IMR-90 (cell line): Measurements from ENCODE around the gene MACROD1. TPM values are rescaled to one million over a fixed set of nuclear protein-coding genes. Genes with fewer than 3 reads are reported as not detected.

Experiments
- ATAC-seq: fragments of 200-7000 bp; cut with Tn5 transposase; 2 replicates; pipeline ENCODE4 v1.9.1; 2020; ENCODE audit warnings: low read depth, mild to moderate bottlenecking, moderate library complexity
- BruUV-seq: library from RNA; stranded (reverse); fragments of 400-500 nt; replicated peaks from 2 replicates; lab custom pipeline; 2021; lab: Mats Ljungman, UMichigan
- CTCF ChIA-PET: fragments of 300-600 bp; formaldehyde crosslinking; extraction: SDS; loops from one replicate; lab custom pipeline; 2021; ENCODE audit warnings: antibody characterized with exemption; lab: Yijun Ruan, JAX
- POLR2A ChIA-PET: fragments of 300-600 bp; sonication (Branson Sonifier 250); formaldehyde crosslinking; loops from one replicate; lab custom pipeline; 2022; ENCODE audit warnings: antibody characterized with exemption; ENCODE audit not compliant: unreplicated experiment; lab: Charles Lee
- DNase-seq: peaks from one replicate; pipeline ENCODE4 v3.0.0; 2013
- H2AFZ ChIP-seq: replicated peaks from 2 replicates; pipeline ENCODE3; 2013; ENCODE audit warnings: low read length, mild to moderate bottlenecking; ENCODE audit not compliant: poor library complexity
- H2AK5ac ChIP-seq: 2 replicates; pipeline ENCODE4 v1.6.1; 2013; ENCODE audit warnings: low read depth, low read length, inconsistent platforms
- H2AK9ac ChIP-seq: replicated peaks from 2 replicates; pipeline ENCODE3; 2013; ENCODE audit warnings: mild to moderate bottlenecking, low read depth, low read length, moderate library complexity; ENCODE audit not compliant: poor library complexity
- H2BK120ac ChIP-seq: 2 replicates; pipeline ENCODE4 v1.6.1; 2013; ENCODE audit warnings: low read depth, low read length, inconsistent platforms
- H2BK15ac ChIP-seq: 3 replicates; pipeline ENCODE4 v1.6.1; 2013; ENCODE audit warnings: low read depth, low read length, inconsistent platforms
- H2BK20ac ChIP-seq: 2 replicates; pipeline ENCODE4 v1.6.1; 2013; ENCODE audit warnings: low read depth, mild to moderate bottlenecking, inconsistent platforms, low read length, moderate library complexity
- H2BK5ac ChIP-seq: 2 replicates; pipeline ENCODE4 v1.6.1; 2013; ENCODE audit warnings: mild to moderate bottlenecking, low read depth, low read length, inconsistent platforms; ENCODE audit not compliant: poor library complexity, severe bottlenecking
- H3K14ac ChIP-seq: replicated peaks from 2 replicates; pipeline ENCODE4 v1.6.1; 2013; ENCODE audit warnings: low read depth, low read length, inconsistent platforms
- H3K18ac ChIP-seq: 2 replicates; pipeline ENCODE4 v1.6.1; 2013; ENCODE audit warnings: low read depth, low read length, control low read depth
- H3K23ac ChIP-seq: 2 replicates; pipeline ENCODE4 v1.6.1; 2013; ENCODE audit warnings: low read depth, low read length, inconsistent platforms
- H3K27ac ChIP-seq: 2 replicates; pipeline ENCODE4 v1.5.1; 2013; ENCODE audit warnings: mild to moderate bottlenecking, control low read depth, low read length; ENCODE audit not compliant: insufficient read depth
- H3K27me3 ChIP-seq: 2 replicates; pipeline ENCODE4 v1.6.1; 2013; ENCODE audit warnings: low read length; ENCODE audit not compliant: control insufficient read depth, insufficient read depth
- H3K36me3 ChIP-seq: 2 replicates; pipeline ENCODE4 v1.6.1; 2013; ENCODE audit warnings: low read length, mixed read lengths; ENCODE audit not compliant: control insufficient read depth, insufficient read depth
- H3K4ac ChIP-seq: 2 replicates; pipeline ENCODE4 v1.6.1; 2013; ENCODE audit warnings: low read depth, low read length, inconsistent platforms
- H3K4me1 ChIP-seq: 2 replicates; pipeline ENCODE4 v1.6.1; 2013; ENCODE audit warnings: low read length, mixed read lengths; ENCODE audit not compliant: control insufficient read depth, insufficient read depth
- H3K4me2 ChIP-seq: 2 replicates; pipeline ENCODE4 v1.6.1; 2013; ENCODE audit warnings: low read depth, mild to moderate bottlenecking, control low read depth, low read length, moderate library complexity
- H3K4me3 ChIP-seq: 2 replicates; pipeline ENCODE4 v1.5.1; 2013; ENCODE audit warnings: low read depth, mild to moderate bottlenecking, control low read depth, low read length, moderate library complexity; ENCODE audit not compliant: insufficient read depth
- H3K56ac ChIP-seq: 2 replicates; pipeline ENCODE4 v1.6.1; 2013; ENCODE audit warnings: low read length, inconsistent platforms; ENCODE audit not compliant: insufficient read depth; ENCODE audit errors: extremely low read depth
- H3K79me1 ChIP-seq, 2 experiments: 2 replicates each; pipeline ENCODE4 v1.6.1; 2013; ENCODE audit warnings: low read length in 2 of 2, inconsistent platforms in 1 of 2, low read depth in 1 of 2
- H3K9ac ChIP-seq: 2 replicates; pipeline ENCODE4 v1.6.1; 2013; ENCODE audit warnings: low read depth, low read length, control low read depth
- H3K9me1 ChIP-seq: 2 replicates; pipeline ENCODE4 v1.6.1; 2013; ENCODE audit warnings: low read length, inconsistent platforms; ENCODE audit not compliant: insufficient read depth
- H3K9me3 ChIP-seq: 2 replicates; pipeline ENCODE4 v1.6.1; 2013; ENCODE audit warnings: low read length; ENCODE audit not compliant: control insufficient read depth, insufficient read depth
- H4K20me1 ChIP-seq: 2 replicates; pipeline ENCODE4 v1.6.1; 2013; ENCODE audit warnings: low read length, inconsistent platforms; ENCODE audit not compliant: insufficient read depth
- H4K5ac ChIP-seq: 2 replicates; pipeline ENCODE4 v1.6.1; 2013; ENCODE audit warnings: mild to moderate bottlenecking, low read depth, low read length, control low read depth
- H4K8ac ChIP-seq, 2 experiments: 2 replicates each; pipeline ENCODE4 v1.6.1; 2013; ENCODE audit warnings: low read depth in 2 of 2, low read length in 2 of 2, control low read depth in 1 of 2, inconsistent platforms in 1 of 2
- H4K91ac ChIP-seq: 2 replicates; pipeline ENCODE4 v1.6.1; 2013; ENCODE audit warnings: low read depth, low read length, inconsistent platforms; ENCODE audit not compliant: insufficient read depth
- CHD1 ChIP-seq: IDR thresholded peaks from 2 replicates; pipeline ENCODE4 v1.6.1; 2012; ENCODE audit warnings: low read depth, low read length, improper control_type of control experiment
- FOS ChIP-seq: fragments of 150-350 bp; IDR thresholded peaks from 2 replicates; pipeline ENCODE4 v1.6.1; 2016; ENCODE audit warnings: low read depth, low read length
- NFE2L2 ChIP-seq: fragments of 150-350 bp; IDR thresholded peaks from 2 replicates; pipeline ENCODE4 v1.6.1; 2016; ENCODE audit warnings: low read depth, mild to moderate bottlenecking, low read length
- SMC3 ChIP-seq: fragments of 150-350 bp; IDR thresholded peaks from 2 replicates; pipeline ENCODE4 v1.6.1; 2016; ENCODE audit warnings: low read depth, mild to moderate bottlenecking, antibody characterized with exemption, low read length, moderate library complexity
- WGBS, 2 experiments: methylation state at CpG; one replicate each; pipeline versions ENCODE4 v1.1.5 to v1.1.7; 2013; ENCODE audit warnings: missing lambda C conversion rate in 2 of 2; ENCODE audit not compliant: insufficient read length in 1 of 2; ENCODE audit errors: extremely low coverage in 2 of 2; 5-methylcytosine and 5-hydroxymethylcytosine counted together
- dilution Hi-C: fragments of 300-500 bp; cut with HindIII; formaldehyde crosslinking; loops from one replicate; pipeline ENCODE4 v1.14.3; 2018; ENCODE audit warnings: low sequenced_read_pairs; ENCODE audit not compliant: unreplicated experiment
- in situ Hi-C: fragments of 300-500 bp; cut with MboI; formaldehyde crosslinking; loops from 3 replicates; pipeline ENCODE4 v1.14.3; 2019; ENCODE audit warnings: low sequenced_read_pairs, inconsistent platforms, mixed read lengths
- intact Hi-C: fragments of 100-400 bp; cut with micrococcal nuclease; formaldehyde crosslinking; loops from 2 replicates; pipeline ENCODE4 v1.10.0; 2022
- polyA plus RNA-seq, 3 experiments: library from polyadenylated mRNA; depleted of rRNA; stranded (reverse); fragments of >200 nt; gene quantifications; 2 replicates each; pipeline ENCODE4 v1.2.3, GENCODE V29; 2012; ENCODE audit warnings: low replicate concordance in 1 of 3
- total RNA-seq: library from RNA; depleted of rRNA; stranded (reverse); fragments of >200 nt; gene quantifications from 2 replicates; pipeline ENCODE4 v1.2.3, GENCODE V29; 2012

MACROD1 gene
- total and polyA plus RNA-seq, 2 of the 4 experiments (the other 2 are of a cell fraction), result 2.5 to 9.3 TPM

DNA sequence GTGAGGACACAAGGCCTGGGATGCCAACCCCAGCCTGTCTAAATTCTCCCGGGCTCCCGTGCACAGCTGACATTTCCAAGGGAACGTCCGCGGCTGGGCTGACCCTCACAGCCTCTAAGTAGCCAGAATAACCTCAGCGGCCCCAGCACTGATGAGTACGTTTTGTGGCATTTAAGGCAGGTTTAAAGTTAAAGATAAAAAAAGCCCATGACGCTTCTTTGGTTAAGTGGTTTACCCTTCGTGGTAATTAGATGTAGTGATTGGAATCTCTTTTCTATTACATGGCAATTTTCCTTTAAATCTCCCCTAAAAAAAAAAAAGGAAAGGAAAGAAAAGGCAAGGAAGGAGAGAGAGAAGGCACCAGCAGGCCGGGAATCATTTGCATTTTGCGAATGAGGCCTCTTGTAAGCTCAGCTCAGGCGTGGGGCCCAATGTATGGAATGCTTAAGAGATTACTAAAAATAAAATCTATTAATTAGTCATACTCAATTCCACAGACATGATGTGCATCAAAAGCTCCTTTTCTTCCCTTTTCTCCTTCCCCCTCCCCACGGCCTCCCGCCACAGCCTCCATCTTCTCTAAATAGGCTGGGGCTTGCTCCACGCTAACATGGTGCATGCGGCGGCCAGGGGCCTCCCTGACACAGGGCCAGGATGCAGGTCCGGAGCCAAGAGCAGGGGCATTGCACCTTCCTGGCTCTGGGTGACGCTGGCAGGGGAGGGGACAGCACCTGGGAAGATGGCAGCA is 44.1 kb downstream of the MACROD1 start (continued):
- TF ChIP-seq FOS, result peak; percentile 75
- TF ChIP-seq SMC3, result no peak; the same call in 1 of the 2 replicates

DNA sequence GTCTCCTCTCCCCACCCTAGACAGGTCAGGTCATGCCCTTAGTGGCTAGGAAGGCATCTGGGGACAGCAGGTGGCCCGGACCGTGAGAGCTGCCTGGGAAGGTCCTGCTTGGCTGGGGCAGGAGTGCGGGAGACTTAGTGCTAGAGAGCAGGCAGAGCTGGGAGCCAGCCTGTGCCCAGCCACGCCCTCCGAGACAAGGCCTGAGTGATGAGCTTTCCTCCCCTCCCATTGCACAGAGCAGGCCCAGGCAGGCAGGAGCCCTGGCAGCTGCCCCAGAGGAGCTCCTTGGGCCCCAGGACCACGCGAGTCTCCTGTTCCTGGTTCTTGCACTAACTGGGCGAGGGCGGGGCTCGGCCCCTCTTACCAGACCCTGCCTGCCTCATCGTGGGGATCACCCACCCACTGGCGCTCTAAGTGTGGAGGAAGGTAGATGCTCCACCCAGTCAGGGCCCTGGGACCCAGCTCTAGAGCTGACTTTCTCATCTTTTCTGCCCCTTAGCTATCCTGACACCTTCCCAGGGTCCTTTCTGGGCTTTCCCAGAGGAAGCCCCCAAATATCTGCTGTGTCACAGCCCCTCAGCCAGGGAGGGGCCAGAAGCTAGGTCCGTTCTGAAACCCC is 44.9 kb downstream of the MACROD1 start:
- Histone ChIP-seq H3K9me1 (peaks cover 13% of the 10 kb centered on the region), H3K9me3 (no peaks in the 10 kb centered on the region), H3K4me1 (peaks cover 21% of the 10 kb centered on the region), H3K79me1 (peaks cover 0 to 26% of the 10 kb centered on the region in 2 experiments; a peak in 2 of 4 replicates), H2AK9ac (peak overlapping the region; percentile 60), H4K91ac (peak overlapping the region; percentile 99), H3K27me3 (no peaks in the 10 kb centered on the region), H2BK20ac (peak overlapping the region; percentile 99), H4K20me1 (no peaks in the 10 kb centered on the region), H3K9ac (peak overlapping the region; percentile 33; the same call in 1 of the 2 replicates), H2BK5ac (peak overlapping the region; percentile 90), H4K8ac (peak overlapping the region; percentile 81 to 98), H3K18ac (peak overlapping the region; percentile 71), H2BK120ac (peak overlapping the region; percentile 100), H3K14ac (peak overlapping the region; percentile 97), H3K4ac (peak overlapping the region; percentile 100), H2AK5ac (peak overlapping the region; percentile 100), H3K56ac (peak overlapping the region; percentile 76), H4K5ac (peak overlapping the region; percentile 52), H3K23ac (peak overlapping the region; percentile 64), H3K27ac (peak overlapping the region; percentile 64), H2BK15ac (peak overlapping the region; percentile 96; the same call in 2 of the 3 replicates), H3K4me3 (no peak overlapping the region), H3K36me3 (no peaks in the 10 kb centered on the region), H2AFZ (peak overlapping the region; percentile 45), H3K4me2 (peak overlapping the region; percentile 53)
- ChIA-PET CTCF (interaction anchor here (0.5 to 1.0 kb wide), 2 partner anchors 18 to 27 kb away, joined by 3 read pairs; no protein-coding TSS in a partner anchor), POLR2A (no interaction called here)
- DNase-seq (peak; percentile 24), ATAC-seq (peak; percentile 60)
- BruUV-seq, result no TSS peak
- dilution Hi-C loops (no loop called here), in situ Hi-C loops (no loop called here), intact Hi-C loops (no loop called here)
- TF ChIP-seq NFE2L2 (0 out of 2 replicates have a peak, but pooled peaks have one; percentile 5), FOS (no peak), CHD1 (no peak)
- WGBS, 2 experiments, result 50% methylated on average over 2 of the region's 13 CpGs; no CpG with 5 or more reads in 1 of the 2 experiments
